Liver (tissue), 3 donors: ENCODE results near the gene BCKDK.

ENCODE experiments used
- CTCF ChIP-seq: fragments of 150-350 bp; IDR thresholded peaks from 2 replicates; pipeline ENCODE4 v1.5.1; 2017; ENCODE audit warnings: improper control_type of control experiment, low read depth, low read length; ENCODE audit not compliant: missing input control
- EGR1 ChIP-seq, 2 donors: IDR thresholded peaks; 2 replicates each; pipeline ENCODE4 v1.6.1; 2016 to 2018; ENCODE audit warnings: antibody characterized with exemption in 2 of 2, low read depth in 2 of 2
- FOXA1 ChIP-seq: IDR thresholded peaks from 2 replicates; pipeline ENCODE4 v1.6.1; 2016; ENCODE audit warnings: antibody characterized with exemption
- HNF4A ChIP-seq, 2 donors: conservative IDR thresholded peaks; 2 replicates each; pipeline ENCODE4 v1.6.1; 2016; ENCODE audit warnings: antibody characterized with exemption in 2 of 2, mild to moderate bottlenecking in 2 of 2
- HNF4G ChIP-seq: IDR thresholded peaks from 2 replicates; pipeline ENCODE4 v1.6.1; 2016; ENCODE audit warnings: antibody characterized with exemption
- MAX ChIP-seq: IDR thresholded peaks from 2 replicates; pipeline ENCODE4 v1.6.1; 2016; ENCODE audit warnings: antibody characterized with exemption
- RAD21 ChIP-seq, 2 donors: IDR thresholded peaks; 2 replicates each; pipeline ENCODE4 v1.6.1; 2016; ENCODE audit warnings: antibody characterized with exemption in 2 of 2, mild to moderate bottlenecking in 2 of 2
- REST ChIP-seq: IDR thresholded peaks from 2 replicates; pipeline ENCODE4 v1.6.1; 2016; ENCODE audit warnings: antibody characterized with exemption, mild to moderate bottlenecking
- RXRA ChIP-seq, 2 donors: IDR thresholded peaks; 2 replicates each; pipeline ENCODE4 v1.6.1; 2017 to 2018; ENCODE audit warnings: antibody characterized with exemption in 2 of 2, mild to moderate bottlenecking in 1 of 2
- SP1 ChIP-seq: IDR thresholded peaks from 2 replicates; pipeline ENCODE4 v1.6.1; 2018; ENCODE audit warnings: antibody characterized with exemption, mild to moderate bottlenecking
- TAF1 ChIP-seq: conservative IDR thresholded peaks from 2 replicates; pipeline ENCODE4 v1.6.1; 2016; ENCODE audit warnings: antibody characterized with exemption, mild to moderate bottlenecking
- ZBTB33 ChIP-seq: IDR thresholded peaks from 2 replicates; pipeline ENCODE4 v1.6.1; 2016; ENCODE audit warnings: antibody characterized with exemption
- donor health status: healthy.
- donor health status: healthy.

GRCh38 chr16:31071861-31072260, 36.3 kb upstream of the BCKDK start:
- TF ChIP-seq SP1 (no peak), TAF1 (no peak), CTCF (no peak), EGR1 (IDR thresholded peaks at IDR 0.05; ENCODE audit: low read depth in 2 of 2) (no peak), ZBTB33 (no peak), HNF4G (no peak), RXRA (IDR thresholded peaks at IDR 0.05) (no peak), MAX (no peak), HNF4A (conservative IDR thresholded peaks at IDR 0.05) (no peak), FOXA1 (no peak), RAD21 (IDR thresholded peaks at IDR 0.05) (no peak), REST (no peak)
